HepG2 (cell line): ENCODE results near the gene ACTL6A. TPM values are rescaled to one million over a fixed set of nuclear protein-coding genes. Genes with fewer than 3 reads are reported as not detected.

Experiments used
- ADNP ChIP-seq: sonication (generic); formaldehyde crosslinking; IDR thresholded peaks from 2 replicates; pipeline ENCODE4 v1.4.0; 2020; ENCODE audit warnings: missing genetic modification reagents
- IKZF5 ChIP-seq: IDR thresholded peaks from 2 replicates; pipeline ENCODE4 v1.6.1; 2018; ENCODE audit warnings: missing genetic modification reagents, mild to moderate bottlenecking, missing compliant biosample characterization
- JARID2 ChIP-seq: sonication (generic); formaldehyde crosslinking; IDR thresholded peaks from 2 replicates; pipeline ENCODE4 v1.8.1; 2023; ENCODE audit warnings: missing genetic modification reagents, inconsistent platforms; ENCODE audit not compliant: insufficient replicate concordance
- NCOR1 ChIP-seq: fragments of 200-600 bp; sonication (generic); IDR thresholded peaks from 2 replicates; pipeline ENCODE4 v1.7.0; 2017; ENCODE audit warnings: antibody characterized with exemption, low read length, borderline replicate concordance
- NRL ChIP-seq: sonication (generic); formaldehyde crosslinking; IDR thresholded peaks from 2 replicates; pipeline ENCODE4 v1.5.0; 2020; ENCODE audit warnings: missing genetic modification reagents, mild to moderate bottlenecking, moderate library complexity, borderline replicate concordance
- PCBP2 ChIP-seq: fragments of 200-400 bp; formaldehyde crosslinking; optimal IDR thresholded peaks from 2 replicates; pipeline ENCODE3; 2018; ENCODE audit warnings: low read length, low read depth; ENCODE audit not compliant: poor library complexity, severe bottlenecking
- PRDM15 ChIP-seq: sonication (generic); formaldehyde crosslinking; IDR thresholded peaks from 2 replicates; pipeline ENCODE4 v1.4.0; 2020; ENCODE audit warnings: missing genetic modification reagents
- SNRNP70 ChIP-seq: fragments of 200-400 bp; formaldehyde crosslinking; IDR thresholded peaks from 2 replicates; pipeline ENCODE4 v1.6.1; 2017; ENCODE audit warnings: mild to moderate bottlenecking, low read depth, low read length, moderate library complexity
- TBX2 ChIP-seq: sonication (generic); formaldehyde crosslinking; IDR thresholded peaks from 2 replicates; pipeline ENCODE4 v1.5.0; 2020; ENCODE audit warnings: missing genetic modification reagents, mild to moderate bottlenecking, borderline replicate concordance
- TBX3 ChIP-seq: fragments of 450-650 bp; IDR thresholded peaks from 2 replicates; pipeline ENCODE4 v1.6.1; 2017; ENCODE audit warnings: antibody characterized with exemption, mild to moderate bottlenecking, inconsistent platforms, borderline replicate concordance
- ZBTB14 ChIP-seq: sonication (generic); formaldehyde crosslinking; IDR thresholded peaks from 2 replicates; pipeline ENCODE4 v1.4.0; 2020; ENCODE audit warnings: missing genetic modification reagents
- ZFP36L1 ChIP-seq: sonication (generic); formaldehyde crosslinking; IDR thresholded peaks from 2 replicates; pipeline ENCODE4 v1.8.0; 2022; ENCODE audit warnings: mild to moderate bottlenecking, missing genetic modification reagents, moderate library complexity
- ZNF138 ChIP-seq: sonication (generic); formaldehyde crosslinking; IDR thresholded peaks from 2 replicates; pipeline ENCODE4 v1.5.0; 2020; ENCODE audit warnings: mild to moderate bottlenecking, low read depth, missing genetic modification reagents
- ZNF160 ChIP-seq: sonication (generic); formaldehyde crosslinking; IDR thresholded peaks from 2 replicates; pipeline ENCODE4 v1.8.0; 2022; ENCODE audit warnings: mild to moderate bottlenecking, inconsistent platforms, missing genetic modification reagents
- ZNF274 ChIP-seq: sonication (generic); formaldehyde crosslinking; IDR thresholded peaks from 2 replicates; pipeline ENCODE4 v1.5.1; 2020; ENCODE audit warnings: mild to moderate bottlenecking, missing genetic modification reagents
- ZNF574 ChIP-seq: sonication (generic); formaldehyde crosslinking; IDR thresholded peaks from 2 replicates; pipeline ENCODE4 v1.4.0; 2020; ENCODE audit warnings: missing genetic modification reagents
- ZNF597 ChIP-seq: sonication (generic); formaldehyde crosslinking; IDR thresholded peaks from 2 replicates; pipeline ENCODE4 v1.5.0; 2020; ENCODE audit warnings: missing genetic modification reagents
- ZNF740 ChIP-seq: sonication (generic); formaldehyde crosslinking; IDR thresholded peaks from 2 replicates; pipeline ENCODE4 v1.4.0; 2020; ENCODE audit warnings: missing genetic modification reagents
- polyA plus RNA-seq, 8 experiments: library from polyadenylated mRNA; depleted of rRNA in 3 of 8; stranded (reverse) in 7 of 8; unstranded in 1 of 8; fragments of >200 nt; fragmentation: Illumina TruSeq in 4 of 8; extraction: Trizol in 4 of 8; gene quantifications; 2 replicates each; pipeline versions ENCODE4 v1.2.1 to v1.2.3, GENCODE V29; 2011 to 2016; ENCODE audit warnings: low read depth in 4 of 8, missing spikeins in 1 of 8, mixed read lengths in 1 of 8; ENCODE audit not compliant: insufficient read depth in 1 of 8
- total RNA-seq, 5 experiments: library from RNA; depleted of rRNA; stranded (reverse); fragments of >200 nt; fragmentation: Illumina TruSeq; extraction: Trizol; gene quantifications; 2 replicates each; pipeline ENCODE4 v1.2.3, GENCODE V29; 2016; ENCODE audit warnings: low read depth in 1 of 5

ACTL6A gene
- total and polyA plus RNA-seq, 2 of the 13 experiments (the other 11 are each of a cell fraction or from before 2014, with no cell fraction given), result 58.1 to 84.1 TPM

- TF ChIP-seq PRDM15 (CRISPR knock-in tag) (no peak), ADNP (CRISPR knock-in tag) (no peak), JARID2 (CRISPR knock-in tag) (peak; percentile 32), TBX2 (CRISPR knock-in tag) (peak; percentile 70), ZFP36L1 (CRISPR knock-in tag) (no peak), IKZF5 (CRISPR knock-in tag) (peak; percentile 68; the same call in 1 of the 2 replicates), ZBTB14 (CRISPR knock-in tag) (no peak; the same call in 1 of the 2 replicates), ZNF274 (CRISPR knock-in tag) (0 out of 2 replicates have a peak, but pooled peaks have one; percentile 25), ZNF138 (no peak), ZNF574 (CRISPR knock-in tag) (peak; percentile 95), PCBP2 (no peak), SNRNP70 (no peak), TBX3 (no peak), ZNF160 (CRISPR knock-in tag) (no peak), ZNF740 (CRISPR knock-in tag) (no peak), NCOR1 (no peak; the same call in 1 of the 2 replicates), ZNF597 (CRISPR knock-in tag) (no peak), NRL (CRISPR knock-in tag) (no peak; the same call in 1 of the 2 replicates)
Measured at GRCh38 chr3:179604321-179605078, 41.8 kb downstream of the ACTL6A start, which contains the start of the genes MRPL47 and NDUFB5 (continued).
